Vagina (tissue), 2 donors: Measurements from ENCODE around the gene KLHDC8A.

Experiments used
- POLR2A ChIP-seq, 2 donors: fragments of 450-650 bp; IDR thresholded peaks; one replicate each; pipeline ENCODE4 v1.6.1; 2017; ENCODE audit warnings: antibody characterized with exemption in 2 of 2, mild to moderate bottlenecking in 2 of 2, moderate library complexity in 2 of 2
- POLR2AphosphoS5 ChIP-seq, 2 donors: sonication (generic); formaldehyde crosslinking; IDR thresholded peaks; one replicate each; pipeline ENCODE4 v1.9.0; 2017; ENCODE audit warnings: antibody characterized with exemption in 2 of 2, mild to moderate bottlenecking in 2 of 2, low read depth in 1 of 2; ENCODE audit not compliant: insufficient read depth in 1 of 2
- TF ChIP-seq, protein P1 (sequence below), 3 experiments: fragments of 450-650 bp in 2 of 3; fragments of 200-600 bp in 1 of 3; sonication (generic) in 1 of 3; IDR thresholded peaks; one replicate each; pipeline ENCODE4 v1.5.1; 2017 to 2019; ENCODE audit warnings: antibody characterized with exemption in 3 of 3, mild to moderate bottlenecking in 2 of 3, moderate library complexity in 2 of 3

DNA sequence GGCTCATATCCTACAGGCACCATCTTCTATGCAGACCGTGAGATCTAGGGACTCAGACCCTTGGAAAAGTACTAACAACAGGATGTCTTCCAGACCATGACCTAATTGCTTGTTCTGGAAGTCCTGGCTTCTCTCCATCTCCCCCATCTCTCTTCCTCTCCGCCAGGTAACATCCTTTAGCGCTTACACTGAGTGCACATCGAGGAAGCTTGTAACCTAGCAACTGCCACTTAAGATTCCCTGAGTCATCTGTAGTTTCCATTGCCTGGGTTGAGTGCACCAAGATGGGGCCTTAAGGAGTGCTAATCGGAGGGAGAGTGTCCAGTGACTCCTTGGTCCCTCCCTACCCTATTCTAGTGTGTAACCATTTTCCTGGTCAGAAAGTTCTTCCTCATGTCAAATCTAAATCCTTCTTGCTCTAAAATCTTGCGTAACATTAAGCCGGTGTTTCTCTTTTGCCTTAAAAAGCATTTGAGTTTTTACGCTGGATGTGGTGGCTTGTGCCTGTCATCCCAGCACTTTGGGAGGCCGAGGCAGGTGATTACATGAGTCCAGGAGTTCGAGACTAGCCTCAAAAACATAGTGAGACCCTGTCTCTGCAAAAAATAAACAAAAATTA, 9.7 kb downstream of the KLHDC8A start:
- TF ChIP-seq, protein P1, sequence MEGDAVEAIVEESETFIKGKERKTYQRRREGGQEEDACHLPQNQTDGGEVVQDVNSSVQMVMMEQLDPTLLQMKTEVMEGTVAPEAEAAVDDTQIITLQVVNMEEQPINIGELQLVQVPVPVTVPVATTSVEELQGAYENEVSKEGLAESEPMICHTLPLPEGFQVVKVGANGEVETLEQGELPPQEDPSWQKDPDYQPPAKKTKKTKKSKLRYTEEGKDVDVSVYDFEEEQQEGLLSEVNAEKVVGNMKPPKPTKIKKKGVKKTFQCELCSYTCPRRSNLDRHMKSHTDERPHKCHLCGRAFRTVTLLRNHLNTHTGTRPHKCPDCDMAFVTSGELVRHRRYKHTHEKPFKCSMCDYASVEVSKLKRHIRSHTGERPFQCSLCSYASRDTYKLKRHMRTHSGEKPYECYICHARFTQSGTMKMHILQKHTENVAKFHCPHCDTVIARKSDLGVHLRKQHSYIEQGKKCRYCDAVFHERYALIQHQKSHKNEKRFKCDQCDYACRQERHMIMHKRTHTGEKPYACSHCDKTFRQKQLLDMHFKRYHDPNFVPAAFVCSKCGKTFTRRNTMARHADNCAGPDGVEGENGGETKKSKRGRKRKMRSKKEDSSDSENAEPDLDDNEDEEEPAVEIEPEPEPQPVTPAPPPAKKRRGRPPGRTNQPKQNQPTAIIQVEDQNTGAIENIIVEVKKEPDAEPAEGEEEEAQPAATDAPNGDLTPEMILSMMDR (IDR thresholded peaks at IDR 0.05), result no peak
- TF ChIP-seq POLR2AphosphoS5 (IDR thresholded peaks at IDR 0.05; ENCODE audit: insufficient read depth in 1 of 2, low read depth in 1 of 2) (no peak), POLR2A (IDR thresholded peaks at IDR 0.05) (no peak)
